MCF 10A (cell line): ENCODE results near the gene TUBA4B. TPM values are rescaled to one million over a fixed set of nuclear protein-coding genes. Genes with fewer than 3 reads are reported as not detected.
A peak's percentile ranks its signal among the peaks of the same experiment; 100 is the strongest.

Experiments used
- BruUV-seq: library from RNA; stranded (reverse); fragments of 400-500 nt; replicated peaks from 2 replicates; lab custom pipeline; 2021; lab: Mats Ljungman, UMichigan
- CTCF ChIA-PET: fragments of 300-600 bp; sonication (Branson Sonifier 250); formaldehyde crosslinking; extraction: SDS; loops from one replicate; lab custom pipeline; 2021; ENCODE audit warnings: antibody characterized with exemption, inconsistent platforms; lab: Yijun Ruan, JAX
- POLR2A ChIA-PET: fragments of 300-600, 350-650 bp; sonication (Branson Sonifier 250); formaldehyde crosslinking; extraction: SDS; loops from one replicate; lab custom pipeline; 2020; ENCODE audit warnings: antibody characterized with exemption, inconsistent platforms; lab: Yijun Ruan, JAX
- DNase-seq: peaks from one replicate; pipeline ENCODE4 v3.0.0-alpha.2; 2018; ENCODE audit not compliant: unreplicated experiment
- H3K27ac Mint-ChIP-seq: one replicate; pipeline ENCODE4 v1.8.0; 2022; ENCODE audit warnings: mild to moderate bottlenecking, low read depth, mixed read lengths; ENCODE audit not compliant: unreplicated experiment
- H3K27me3 Mint-ChIP-seq: one replicate; pipeline ENCODE4 v1.8.0; 2022; ENCODE audit warnings: mixed read lengths; ENCODE audit not compliant: insufficient read depth, unreplicated experiment
- H3K36me3 Mint-ChIP-seq: one replicate; pipeline ENCODE4 v1.8.0; 2022; ENCODE audit warnings: mild to moderate bottlenecking, moderate library complexity, mixed read lengths; ENCODE audit not compliant: insufficient read depth, unreplicated experiment
- H3K4me1 Mint-ChIP-seq: one replicate; pipeline ENCODE4 v1.8.0; 2022; ENCODE audit warnings: mixed read lengths; ENCODE audit not compliant: insufficient read depth, unreplicated experiment
- H3K4me3 Mint-ChIP-seq: one replicate; pipeline ENCODE4 v1.8.0; 2022; ENCODE audit warnings: mild to moderate bottlenecking, moderate library complexity, mixed read lengths; ENCODE audit not compliant: unreplicated experiment
- H3K9me3 Mint-ChIP-seq: one replicate; pipeline ENCODE4 v1.8.0; 2022; ENCODE audit warnings: mixed read lengths; ENCODE audit not compliant: unreplicated experiment
- intact Hi-C: fragments of 100-400 bp; cut with micrococcal nuclease; formaldehyde crosslinking; loops from 2 replicates; pipeline ENCODE4 v1.14.1; 2022
- total RNA-seq: library from RNA; stranded (reverse); gene quantifications from 2 replicates; pipeline ENCODE4 v1.2.3, GENCODE V29; 2022
- TF ChIP-seq, protein P1 (sequence below): fragments of 200-600 bp; IDR thresholded peaks from one replicate; pipeline ENCODE4 v1.8.0; 2022; ENCODE audit warnings: antibody characterized with exemption, mild to moderate bottlenecking; ENCODE audit not compliant: unreplicated experiment

TUBA4B gene
- total RNA-seq, 1 experiment from 2014 or later, result not detected

DNA sequence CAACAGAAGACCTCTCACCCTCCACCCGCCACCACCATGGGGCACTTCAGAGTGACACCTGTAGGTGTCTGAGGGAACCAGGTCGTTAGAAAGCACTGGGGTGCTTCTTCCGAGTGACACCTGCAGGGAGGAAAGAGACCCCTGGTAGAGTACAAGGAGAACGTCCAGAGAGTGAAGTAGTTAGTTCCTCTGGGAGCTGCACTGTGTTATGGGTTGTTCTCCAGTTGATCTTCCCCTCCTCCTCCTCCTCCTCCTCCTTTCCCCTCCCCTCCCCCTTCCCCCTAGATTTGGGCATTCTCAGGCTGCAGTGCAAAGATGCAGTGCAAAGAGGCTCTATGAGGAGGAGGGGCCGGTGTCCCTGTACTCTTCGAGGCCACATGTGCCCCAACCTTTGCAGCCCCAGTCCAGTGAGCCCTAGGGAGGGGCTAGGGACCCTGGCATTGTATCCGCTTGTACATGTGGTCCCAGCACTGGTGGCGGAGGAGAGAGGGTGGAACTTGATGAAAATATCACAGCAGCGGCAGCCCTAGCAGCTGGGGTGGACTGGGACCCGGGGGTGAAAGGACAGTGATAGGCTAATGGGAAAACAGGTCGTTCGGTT, 27.0 kb downstream of the TUBA4B start:
- Mint-ChIP-seq H3K27ac (peak overlapping the region; percentile 86), H3K4me3 (peak overlapping the region; percentile 86), H3K27me3 (no peaks in the 10 kb centered on the region), H3K36me3 (peaks cover 31% of the 10 kb centered on the region), H3K9me3 (no peaks in the 10 kb centered on the region), H3K4me1 (peaks cover 31% of the 10 kb centered on the region)
- ChIA-PET POLR2A (interaction anchor here (0.6 to 10.0 kb wide), 10 partner anchors 11 to 108 kb away, joined by 3 to 263 read pairs (median 8); partner anchors contain the start of genes ABCB6, ANKZF1, ATG9A and DNPEP), CTCF (interaction anchor here (0.6 to 18.2 kb wide), 3 partner anchors 17 to 282 kb away, joined by 3 to 445 read pairs (median 3); partner anchors contain the start of gene ABCB6)
- TF ChIP-seq, protein P1, sequence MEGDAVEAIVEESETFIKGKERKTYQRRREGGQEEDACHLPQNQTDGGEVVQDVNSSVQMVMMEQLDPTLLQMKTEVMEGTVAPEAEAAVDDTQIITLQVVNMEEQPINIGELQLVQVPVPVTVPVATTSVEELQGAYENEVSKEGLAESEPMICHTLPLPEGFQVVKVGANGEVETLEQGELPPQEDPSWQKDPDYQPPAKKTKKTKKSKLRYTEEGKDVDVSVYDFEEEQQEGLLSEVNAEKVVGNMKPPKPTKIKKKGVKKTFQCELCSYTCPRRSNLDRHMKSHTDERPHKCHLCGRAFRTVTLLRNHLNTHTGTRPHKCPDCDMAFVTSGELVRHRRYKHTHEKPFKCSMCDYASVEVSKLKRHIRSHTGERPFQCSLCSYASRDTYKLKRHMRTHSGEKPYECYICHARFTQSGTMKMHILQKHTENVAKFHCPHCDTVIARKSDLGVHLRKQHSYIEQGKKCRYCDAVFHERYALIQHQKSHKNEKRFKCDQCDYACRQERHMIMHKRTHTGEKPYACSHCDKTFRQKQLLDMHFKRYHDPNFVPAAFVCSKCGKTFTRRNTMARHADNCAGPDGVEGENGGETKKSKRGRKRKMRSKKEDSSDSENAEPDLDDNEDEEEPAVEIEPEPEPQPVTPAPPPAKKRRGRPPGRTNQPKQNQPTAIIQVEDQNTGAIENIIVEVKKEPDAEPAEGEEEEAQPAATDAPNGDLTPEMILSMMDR, result no peak
- no peak for DNase-seq
- intact Hi-C loops, result loop anchor here (1.0 to 5.0 kb wide), 6 partner anchors 9 to 103 kb away; partner anchors contain the start of genes ANKZF1, ATG9A, CNPPD1 and RETREG2
- no TSS peak for BruUV-seq

DNA sequence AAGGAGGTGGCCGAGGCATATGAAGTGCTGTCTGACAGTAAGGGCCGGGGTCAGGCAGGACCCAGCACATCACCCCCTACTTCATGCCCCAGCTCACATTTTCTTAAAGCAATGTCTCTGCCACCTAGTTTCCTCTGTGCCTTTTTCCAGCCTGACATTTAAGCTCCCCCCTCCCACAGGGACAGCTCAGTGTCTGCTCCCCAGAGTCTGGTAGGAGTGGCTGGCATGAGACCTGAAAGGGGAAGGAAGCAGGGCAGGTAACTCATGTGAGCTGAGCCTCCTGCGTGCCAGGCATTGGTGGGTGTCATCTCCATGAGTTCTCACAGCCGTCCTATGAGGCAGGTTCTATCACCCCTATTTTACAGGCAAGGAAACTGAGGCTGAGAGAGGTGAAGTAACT, 27.6 kb downstream of the TUBA4B start:
- Mint-ChIP-seq H3K27me3 (no peaks in the 10 kb centered on the region), H3K4me1 (peaks cover 37% of the 10 kb centered on the region), H3K36me3 (peaks cover 33% of the 10 kb centered on the region), H3K9me3 (no peaks in the 10 kb centered on the region), H3K27ac (no peak overlapping the region), H3K4me3 (peak overlapping the region; percentile 86)
- TF ChIP-seq, protein P1, result no peak
- BruUV-seq, result TSS peak; percentile 40
- CTCF ChIA-PET, result interaction anchor here (0.6 to 18.2 kb wide), 2 partner anchors 16 to 62 kb away, joined by 3 to 445 read pairs; partner anchors contain the start of gene ABCB6
- POLR2A ChIA-PET, result interaction anchor here (1.2 to 10.0 kb wide), 5 partner anchors 10 to 62 kb away, joined by 4 to 263 read pairs (median 34); partner anchors contain the start of genes ABCB6, ANKZF1, ATG9A and GLB1L
- DNase-seq, result no peak
- intact Hi-C loops, result no loop called here

DNA sequence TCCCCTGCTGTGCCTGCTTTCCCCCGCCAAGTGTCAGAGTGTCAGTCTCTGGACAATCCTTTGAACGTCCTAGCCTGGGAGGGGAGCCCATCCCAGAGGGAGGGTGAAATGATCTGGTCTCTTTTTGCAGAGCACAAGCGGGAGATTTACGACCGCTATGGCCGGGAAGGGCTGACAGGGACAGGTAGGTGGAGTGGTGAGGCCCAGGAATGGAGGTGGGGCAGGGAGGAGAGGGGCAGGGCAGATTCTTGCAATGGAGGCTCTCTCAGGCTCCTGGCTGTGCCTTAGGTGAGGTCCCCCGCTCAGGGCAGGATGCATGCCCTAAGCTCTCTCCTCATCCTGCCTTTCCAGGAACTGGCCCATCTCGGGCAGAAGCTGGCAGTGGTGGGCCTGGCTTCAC, 28.5 kb downstream of the TUBA4B start:
- Mint-ChIP-seq H3K4me3 (no peak overlapping the region), H3K27ac (no peak overlapping the region), H3K27me3 (no peaks in the 10 kb centered on the region), H3K9me3 (no peaks in the 10 kb centered on the region), H3K36me3 (peaks cover 42% of the 10 kb centered on the region), H3K4me1 (peaks cover 46% of the 10 kb centered on the region)
- BruUV-seq, result no TSS peak
- TF ChIP-seq, protein P1, result no peak
- CTCF ChIA-PET, result interaction anchor here (0.8 to 18.2 kb wide), 2 partner anchors 15 to 30 kb away, joined by 3 to 445 read pairs; no protein-coding TSS in a partner anchor
- DNase-seq, result no peak
- POLR2A ChIA-PET, result interaction anchor here (0.7 to 10.0 kb wide), 4 partner anchors 10 to 261 kb away, joined by 4 to 263 read pairs (median 87); partner anchors contain the start of genes CNPPD1, TUBA4A and TUBA4B
- intact Hi-C loops, result no loop called here

DNA sequence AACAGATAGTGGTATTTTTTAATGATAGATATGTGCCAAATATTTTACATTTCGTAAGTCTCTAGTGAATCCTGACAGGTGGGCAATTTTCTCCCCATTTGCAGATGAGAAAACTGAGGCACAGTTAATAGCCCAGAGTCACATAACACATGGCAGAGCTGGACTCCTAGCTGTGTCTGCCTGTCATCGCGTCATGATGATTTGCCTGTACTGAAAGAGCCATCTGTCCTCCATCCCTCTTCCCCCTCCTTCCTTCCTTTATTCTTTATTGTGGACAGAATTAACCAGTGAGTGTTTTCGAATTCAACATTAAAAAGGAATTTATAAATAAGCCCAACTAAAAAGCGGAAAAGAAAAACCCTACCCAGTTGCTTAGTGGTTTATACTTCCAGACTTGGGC, 29.3 kb downstream of the TUBA4B start:
- no peak for DNase-seq
- intact Hi-C loops, result no loop called here
- CTCF ChIA-PET, result interaction anchor here (0.5 to 18.2 kb wide), 2 partner anchors 14 to 239 kb away, joined by 3 to 445 read pairs; no protein-coding TSS in a partner anchor
- no peaks in the 10 kb centered on the region for H3K9me3 Mint-ChIP-seq
- POLR2A ChIA-PET, result interaction anchor here (0.7 to 10.0 kb wide), 5 partner anchors 29 to 261 kb away, joined by 4 to 263 read pairs (median 6); partner anchors contain the start of genes ANKZF1, ATG9A, CNPPD1 and GLB1L
- peaks cover 45% of the 10 kb centered on the region for H3K4me1 Mint-ChIP-seq
- H3K36me3 Mint-ChIP-seq, result peaks cover 45% of the 10 kb centered on the region
- no peaks in the 10 kb centered on the region for H3K27me3 Mint-ChIP-seq
- BruUV-seq, result no TSS peak
- TF ChIP-seq, protein P1, result no peak
- H3K4me3 Mint-ChIP-seq, result no peak overlapping the region
- no peak overlapping the region for H3K27ac Mint-ChIP-seq
